NOMO-1 treated with DMSO at 0.1 percent for 48 hours (cell line): ENCODE measurements around the gene JPT1.
"Not testable (repeated sequence)": the region's sequence is repeated elsewhere in the genome, so short reads cannot be mapped to it uniquely, and the experiment has no call there.

Experiments used
- DNase-seq: peaks from one replicate; lab custom pipeline; 2025; ENCODE audit not compliant: unreplicated experiment; lab: John Stamatoyannopoulos, UW

JPT1 gene

DNA sequence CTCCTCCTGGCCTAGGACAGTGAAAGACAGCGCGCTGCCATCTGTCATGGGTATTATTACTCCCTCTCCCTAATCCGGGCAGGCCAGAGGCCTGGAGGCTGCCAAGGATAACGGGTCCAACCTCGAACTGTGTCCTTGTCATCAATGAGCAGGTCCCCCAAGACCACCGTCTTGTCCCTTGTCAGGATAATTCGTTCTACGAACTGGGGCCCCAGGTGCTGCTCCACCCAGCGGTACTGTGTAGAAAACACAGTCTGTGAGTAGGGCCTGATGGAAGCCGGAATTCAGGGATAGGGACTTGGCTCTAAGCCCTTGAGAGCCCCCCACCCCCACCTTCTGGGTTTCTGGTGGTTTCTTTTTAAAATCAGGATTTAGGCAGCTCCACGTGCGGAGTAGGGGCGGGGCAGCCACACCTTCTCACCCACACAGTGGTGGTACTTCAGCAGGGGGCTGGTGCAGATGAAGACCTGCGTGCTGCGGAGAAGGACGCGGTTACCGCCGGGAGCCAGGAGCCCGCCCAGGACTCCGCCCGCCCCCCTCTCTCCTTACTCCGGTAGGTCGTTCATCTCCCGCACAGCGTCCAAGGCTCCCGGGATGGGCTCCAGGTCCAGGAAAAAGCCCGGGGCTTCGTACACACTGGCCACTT, 23.6 kb downstream of the JPT1 start:
- peak; percentile 49 for DNase-seq

DNA sequence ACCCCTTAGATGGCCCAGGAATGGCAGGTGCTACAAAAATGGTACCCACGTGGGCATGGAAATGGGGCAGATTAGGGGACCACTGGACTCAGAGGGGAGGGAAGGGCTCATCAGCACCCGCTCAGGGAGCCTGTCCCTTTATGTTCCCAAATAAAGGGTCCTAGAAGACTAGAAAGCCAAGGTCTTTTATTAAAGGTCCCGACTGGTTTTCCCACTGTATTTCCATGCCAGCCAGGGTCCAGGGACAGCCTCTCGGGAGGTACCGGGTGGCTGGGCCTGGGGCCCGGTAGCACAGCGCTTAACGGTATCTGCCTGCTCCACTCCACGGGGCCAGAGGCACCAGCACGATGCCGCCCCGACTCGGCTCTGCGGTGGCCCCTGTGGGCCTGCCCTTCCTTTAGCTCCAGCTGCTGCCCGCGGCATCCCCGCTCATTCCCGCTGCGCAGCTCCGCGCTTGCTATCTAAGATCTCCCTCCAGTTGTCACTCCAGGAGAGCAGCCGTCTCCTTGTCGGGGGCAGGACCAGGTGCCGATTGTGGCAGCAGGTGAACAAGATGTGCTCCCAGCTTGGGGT, 24.2 kb downstream of the JPT1 start:
- no peak for DNase-seq

DNA sequence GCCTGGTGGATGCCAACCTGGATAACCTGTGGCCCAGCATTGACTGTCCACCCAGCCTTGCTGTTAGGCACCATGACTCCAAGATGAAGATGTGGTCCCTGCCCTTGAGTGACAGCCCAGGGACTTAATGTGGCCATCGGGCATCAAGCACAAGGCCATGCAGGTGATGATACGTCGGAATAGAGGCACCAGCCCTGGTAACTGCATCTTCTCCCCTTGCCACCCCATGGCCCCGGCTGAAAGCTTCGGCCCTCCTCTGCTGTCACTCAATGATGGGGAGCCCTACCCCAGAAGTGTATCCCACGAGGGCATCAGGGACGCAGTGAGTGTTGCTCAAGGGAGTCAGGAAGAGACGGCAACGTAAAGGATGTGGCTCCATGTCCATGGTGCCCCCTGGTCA, 24.7 kb downstream of the JPT1 start:
- DNase-seq, result no peak

DNA sequence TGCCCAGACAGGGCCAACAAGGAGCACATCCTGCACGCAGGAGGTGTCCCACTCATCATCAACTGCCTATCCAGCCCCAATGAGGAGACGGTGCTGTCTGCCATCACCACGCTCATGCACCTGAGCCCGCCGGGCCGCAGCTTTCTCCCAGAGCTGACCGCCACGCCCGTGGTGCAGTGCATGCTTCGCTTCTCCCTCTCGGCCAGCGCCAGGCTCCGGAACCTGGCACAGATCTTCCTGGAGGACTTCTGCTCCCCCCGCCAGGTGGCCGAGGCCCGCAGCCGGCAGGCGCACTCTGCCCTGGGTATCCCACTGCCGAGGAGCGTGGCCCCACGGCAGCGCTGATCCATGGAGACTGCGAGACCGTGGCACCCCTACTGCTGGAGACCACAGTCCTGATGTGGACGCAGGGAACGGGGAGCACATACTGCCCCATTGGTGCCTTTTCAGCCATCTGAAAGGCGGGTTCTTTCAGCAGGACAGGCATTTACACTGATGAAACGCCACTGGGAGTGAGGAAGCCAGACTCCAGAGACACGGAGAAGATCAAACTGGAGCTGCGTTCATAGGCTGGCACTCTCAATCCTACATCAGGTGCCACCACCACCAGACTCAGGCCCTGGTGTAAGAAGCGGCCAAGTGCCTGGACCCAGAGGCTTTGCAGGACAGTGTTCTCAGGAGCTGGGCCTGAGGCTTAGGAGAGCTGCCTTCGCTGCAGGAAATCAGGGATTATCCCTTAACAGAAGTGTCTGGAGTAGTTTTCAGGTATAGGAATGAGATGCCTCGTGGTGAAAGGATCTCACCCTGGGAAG, 25.4 kb downstream of the JPT1 start:
- DNase-seq, result no peak

DNA sequence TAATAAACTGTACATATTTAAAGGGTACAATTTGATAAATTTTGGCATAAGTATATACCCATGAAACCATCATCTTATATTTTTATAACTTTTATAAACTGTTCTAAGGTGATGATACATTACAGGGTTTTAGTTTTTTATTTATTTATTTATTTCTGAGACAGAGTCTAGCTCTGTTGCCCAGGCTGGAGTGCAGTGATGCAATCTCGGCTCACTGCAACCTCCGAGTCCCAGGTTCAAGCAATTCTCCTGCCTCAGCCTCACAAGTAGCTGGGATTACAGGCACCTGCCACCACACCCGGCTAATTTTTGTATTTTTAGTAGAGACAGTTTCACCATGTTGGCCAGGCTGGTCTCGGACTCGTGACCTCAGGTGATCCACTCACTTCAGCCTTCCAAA, 26.4 kb downstream of the JPT1 start:
- DNase-seq, result not testable (repeated sequence)

DNA sequence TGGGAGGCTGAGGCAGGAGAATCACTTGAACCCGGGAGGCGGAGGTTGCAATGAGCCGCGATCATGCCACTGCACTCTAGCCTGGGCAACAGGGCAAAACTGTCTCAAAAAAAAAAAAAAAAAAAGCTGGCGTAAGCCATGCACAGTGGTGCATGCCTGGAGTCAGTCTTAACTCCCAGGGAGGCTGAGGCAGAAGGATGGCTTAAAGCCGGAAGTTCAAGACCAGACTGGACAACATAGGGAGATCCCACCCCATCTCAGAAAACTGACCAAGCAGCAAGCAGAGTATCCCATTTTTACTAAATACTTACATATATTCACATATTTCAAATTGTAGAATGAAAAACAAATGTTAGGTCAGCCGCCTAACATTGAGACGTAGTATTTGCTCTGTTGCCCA, 27.4 kb downstream of the JPT1 start:
- no peak for DNase-seq

DNA sequence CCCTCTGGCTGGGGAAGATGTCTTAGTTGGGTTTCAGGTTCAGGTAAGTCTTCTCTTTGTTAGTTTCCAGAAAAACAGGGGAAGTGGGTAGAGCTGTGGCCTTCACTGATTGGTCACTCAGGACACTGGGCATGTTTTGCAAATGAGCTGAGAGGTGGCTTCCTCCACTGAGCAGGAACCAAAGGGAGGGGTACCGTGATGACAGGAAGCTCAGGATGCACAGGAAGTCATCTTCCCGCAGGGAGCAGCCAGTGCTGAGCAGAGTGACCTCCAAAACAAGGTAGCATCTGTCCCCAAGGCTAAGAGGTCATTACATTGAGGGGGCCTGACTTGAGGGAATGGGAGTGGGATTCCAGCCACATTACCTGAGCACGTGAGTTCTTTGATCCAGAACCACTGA, 28.3 kb downstream of the JPT1 start:
- no peak for DNase-seq

DNA sequence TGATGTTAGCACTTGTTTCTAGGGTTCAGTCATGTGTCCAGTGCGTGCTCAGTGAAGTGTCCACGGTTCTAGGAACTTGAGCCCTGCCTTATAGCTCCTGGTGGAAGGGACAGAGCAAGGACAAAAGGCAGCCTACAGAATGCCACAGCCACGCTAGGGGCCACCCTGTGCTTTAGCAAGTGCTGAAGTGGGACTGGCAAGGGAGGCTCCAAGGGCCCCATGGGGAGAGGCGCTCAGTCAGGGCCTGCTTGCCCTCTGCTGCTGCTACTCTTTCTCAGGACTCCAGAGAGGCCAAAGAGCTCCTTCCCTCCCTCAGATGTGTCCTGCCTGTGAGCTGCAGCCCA, 29.5 kb downstream of the JPT1 start:
- no peak for DNase-seq

DNA sequence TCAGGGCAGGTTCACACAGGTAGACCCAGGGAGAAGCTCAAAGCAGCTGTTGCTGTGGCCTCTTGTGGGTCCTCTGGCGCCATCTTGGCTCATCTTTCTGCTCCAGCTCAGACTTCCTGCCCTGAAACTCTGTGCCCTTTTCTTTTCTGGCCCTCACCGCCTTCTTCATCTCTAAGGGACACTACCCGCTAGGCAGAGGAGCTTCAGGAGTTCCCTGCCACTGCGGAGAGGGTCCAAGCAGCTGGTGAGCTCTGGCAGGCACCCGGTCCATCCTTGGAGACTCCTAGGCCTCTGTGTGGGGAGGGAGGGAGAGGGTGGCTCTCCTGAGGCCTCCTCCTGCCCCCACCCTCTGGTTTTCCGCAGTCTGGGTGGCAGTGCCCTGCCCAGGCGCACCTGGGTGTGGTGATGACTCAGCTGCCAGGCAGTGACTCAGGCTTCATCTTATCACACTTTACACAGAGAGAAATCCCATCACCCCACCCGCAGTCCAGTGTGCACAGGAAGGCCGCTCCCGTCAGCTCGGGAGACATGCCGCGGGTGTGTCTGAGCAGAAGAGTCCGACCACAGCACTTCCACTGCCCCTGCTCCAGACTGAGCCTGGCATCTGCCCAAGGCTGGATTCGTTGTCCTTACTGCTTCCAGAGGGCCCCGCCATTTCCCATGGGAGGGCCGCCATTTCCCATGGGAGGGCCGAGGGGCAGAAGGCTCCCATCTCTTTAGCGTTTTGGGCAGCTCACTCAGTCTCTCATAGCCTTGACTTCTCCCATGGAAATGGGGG, 30.1 kb downstream of the JPT1 start:
- no peak for DNase-seq

DNA sequence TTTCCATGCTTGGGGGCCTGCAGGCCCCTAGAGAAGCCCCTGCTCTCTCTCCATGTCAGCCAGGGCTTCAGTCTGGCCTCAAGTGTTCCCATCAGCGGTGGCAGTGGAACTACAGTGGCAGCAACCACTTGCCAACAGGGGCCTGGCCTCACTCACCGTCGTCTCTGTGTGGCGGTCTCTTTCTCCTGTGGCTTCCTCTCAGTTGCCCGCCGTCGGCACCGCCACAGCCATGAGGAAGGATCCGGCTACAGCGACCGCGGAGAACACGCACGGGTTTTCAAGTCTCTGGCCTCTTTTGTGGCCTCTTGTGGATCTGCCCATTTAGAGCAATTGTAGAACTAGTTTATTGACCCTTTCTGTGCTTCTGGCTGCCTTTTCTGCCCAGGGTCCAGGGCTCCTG, 36.0 kb downstream of the JPT1 start:
- DNase-seq, result no peak

DNA sequence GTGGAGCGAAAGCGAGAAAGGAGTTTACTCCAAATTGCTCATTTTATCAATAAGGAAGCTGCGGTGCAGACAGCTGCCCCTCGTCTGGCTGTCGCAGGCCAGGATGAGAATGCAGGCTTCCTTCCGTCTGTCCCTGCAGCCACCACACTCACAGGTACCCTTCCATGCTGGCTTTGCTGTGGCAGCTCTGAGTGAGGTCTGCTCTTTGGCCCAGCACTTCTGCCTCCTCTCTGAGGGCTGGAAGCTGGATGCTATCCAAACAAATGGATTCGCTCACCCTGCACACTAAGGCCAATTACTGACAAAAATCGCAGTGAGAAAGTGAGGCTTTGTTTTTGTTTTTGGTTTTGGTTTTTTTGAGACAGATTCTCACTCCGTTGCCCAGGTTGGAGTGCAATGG, 37.6 kb downstream of the JPT1 start:
- DNase-seq, result no peak

DNA sequence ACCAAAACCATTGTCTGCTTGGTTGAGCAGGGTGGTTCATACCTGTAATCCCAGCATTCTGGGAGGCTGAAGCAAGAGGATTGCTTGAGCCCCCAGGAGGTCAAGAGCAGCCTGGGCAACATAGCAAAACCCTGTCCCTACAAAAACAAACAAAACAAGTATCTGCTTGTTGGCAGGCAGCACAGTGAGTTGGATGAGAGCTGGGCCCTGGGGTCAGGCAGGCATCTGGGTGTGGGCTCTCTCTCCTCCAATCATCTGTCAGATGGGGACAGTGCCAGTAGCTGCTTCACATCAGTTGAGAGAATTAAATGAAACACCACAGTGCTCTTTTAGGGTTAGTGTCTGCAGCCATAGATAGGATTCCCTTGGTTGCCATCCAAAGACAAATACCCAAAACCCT, 38.8 kb downstream of the JPT1 start:
- no peak for DNase-seq

DNA sequence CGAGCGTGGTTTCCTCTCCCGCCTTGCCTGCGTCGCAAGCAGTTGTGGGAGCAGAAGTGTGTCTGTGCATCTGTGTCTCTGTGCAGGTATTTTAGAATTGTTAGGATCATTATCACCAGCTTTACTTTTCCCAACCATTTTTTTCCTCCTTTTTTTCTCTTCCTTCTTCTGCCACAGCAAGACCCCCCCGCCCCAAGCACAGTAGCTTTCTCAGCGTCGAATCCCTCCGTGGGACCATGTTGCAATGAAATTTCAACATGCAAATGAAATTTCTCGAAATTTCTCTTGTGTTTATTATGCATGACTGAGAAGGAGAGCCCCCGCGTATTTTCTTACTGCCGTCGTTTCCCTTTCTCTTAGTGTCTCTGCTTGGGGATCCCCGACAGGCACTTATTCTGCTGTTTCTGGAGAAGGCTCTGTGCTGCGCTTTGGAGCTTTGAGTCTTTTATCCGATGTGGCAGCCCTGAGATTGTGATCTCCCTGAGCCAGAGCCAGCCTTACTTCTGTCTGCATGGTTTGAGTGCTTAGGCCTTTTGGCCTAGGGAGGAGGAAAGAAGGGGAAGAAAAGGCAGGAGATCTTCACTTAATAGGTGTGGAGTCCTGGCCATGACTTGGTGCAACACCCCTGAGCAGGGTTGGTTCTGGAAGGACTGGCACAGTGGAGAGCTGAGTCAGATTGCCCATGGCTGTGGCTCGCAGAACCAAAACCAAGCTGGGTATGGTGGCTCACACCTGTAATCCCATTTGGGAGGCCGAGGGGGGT, 39.6 kb downstream of the JPT1 start:
- no peak for DNase-seq

DNA sequence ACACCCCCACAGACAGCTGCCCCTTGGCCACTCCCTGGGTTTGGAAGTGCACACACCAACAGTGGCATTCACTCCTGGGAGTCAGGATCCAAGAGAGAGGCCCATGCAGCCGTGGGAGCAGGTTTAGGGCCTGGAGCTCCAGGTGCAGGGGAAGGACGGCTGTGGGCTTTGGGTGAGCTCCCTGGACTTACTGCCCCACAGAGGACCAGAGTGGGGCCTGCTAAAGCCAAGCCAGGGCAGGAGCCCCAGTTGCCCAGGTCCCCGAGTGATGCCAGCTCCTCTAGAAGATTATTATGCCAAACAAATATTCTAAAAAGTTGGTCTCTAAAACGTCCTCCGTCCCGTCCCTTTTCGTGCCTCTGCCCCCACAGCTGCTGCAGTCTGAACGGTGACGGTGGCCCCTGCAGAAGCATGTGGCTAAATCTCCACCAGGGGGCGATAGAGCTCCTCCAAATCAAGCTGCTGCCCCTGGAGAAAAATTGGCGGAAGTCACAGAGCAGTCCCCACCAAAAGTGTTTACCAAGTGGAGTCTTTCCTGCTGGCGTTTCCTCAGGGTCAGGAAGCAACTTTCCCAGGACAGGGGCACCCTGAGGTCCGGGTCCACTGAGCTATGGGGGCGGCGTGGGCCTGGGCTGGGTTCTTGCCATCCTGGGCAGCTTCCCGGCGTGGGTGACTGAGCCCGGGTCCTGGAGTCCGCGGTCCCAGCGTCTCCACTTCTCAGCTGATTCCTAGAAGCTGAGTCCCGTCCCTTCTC, 40.3 kb downstream of the JPT1 start:
- DNase-seq, result peak; percentile 89

DNA sequence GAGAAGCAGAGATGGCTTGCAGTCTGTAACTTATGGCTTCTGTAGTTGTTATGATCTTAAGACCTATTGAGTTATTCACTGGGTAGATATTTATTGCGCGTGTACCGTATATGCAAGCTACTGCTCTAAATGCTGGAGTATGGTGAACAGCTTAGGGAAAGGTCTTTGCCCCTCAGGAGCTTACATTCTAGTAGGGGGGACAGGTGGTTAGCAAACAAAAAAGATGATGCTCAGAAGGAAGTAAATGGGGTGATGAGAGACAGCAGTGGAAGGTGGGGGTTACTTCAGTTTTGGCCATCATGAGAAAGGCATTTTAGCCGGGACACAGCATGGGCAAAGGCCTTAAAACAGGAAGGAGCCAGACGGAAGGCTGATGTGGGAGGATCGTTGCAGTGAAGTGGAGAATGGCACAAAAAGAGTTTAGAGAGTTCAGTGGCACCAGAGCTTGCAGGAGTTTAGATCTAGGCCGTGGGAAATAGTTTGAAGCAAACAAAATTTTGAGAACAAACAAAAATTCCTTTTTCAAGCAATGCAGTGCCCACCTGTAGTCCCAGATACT, 42.5 kb downstream of the JPT1 start:
- DNase-seq, result no peak

DNA sequence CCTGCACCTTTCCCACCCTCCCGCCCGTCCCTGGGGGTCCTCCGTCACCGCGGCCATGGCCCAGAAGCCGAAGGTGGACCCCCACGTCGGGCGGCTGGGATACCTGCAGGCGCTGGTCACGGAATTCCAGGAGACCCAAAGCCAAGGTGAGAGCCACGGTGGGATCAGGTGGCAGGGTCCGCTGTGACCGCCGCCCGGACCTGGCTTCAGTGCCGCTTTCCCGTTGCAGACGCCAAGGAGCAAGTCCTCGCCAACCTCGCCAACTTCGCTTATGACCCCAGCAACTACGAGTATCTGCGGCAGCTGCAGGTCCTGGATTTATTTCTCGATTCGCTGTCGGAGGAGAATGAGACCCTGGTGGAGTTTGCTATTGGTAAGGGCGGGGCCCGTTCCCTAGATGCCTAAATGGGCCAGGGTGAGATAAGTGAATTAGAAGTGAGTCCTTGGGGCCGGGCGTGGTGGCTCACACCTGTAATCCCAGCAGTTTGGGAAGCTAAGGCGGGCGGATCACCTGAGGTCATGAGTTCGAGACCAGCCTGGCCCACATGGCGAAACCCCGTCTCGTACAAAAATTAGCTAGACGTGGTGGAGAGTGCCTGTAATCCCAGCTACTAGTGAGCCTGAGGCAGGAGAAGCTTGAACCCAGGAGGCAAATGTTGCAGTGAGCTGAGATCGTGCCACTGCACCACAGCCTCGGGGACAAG, 43.9 kb downstream of the JPT1 start:
- DNase-seq, result peak; percentile 28

DNA sequence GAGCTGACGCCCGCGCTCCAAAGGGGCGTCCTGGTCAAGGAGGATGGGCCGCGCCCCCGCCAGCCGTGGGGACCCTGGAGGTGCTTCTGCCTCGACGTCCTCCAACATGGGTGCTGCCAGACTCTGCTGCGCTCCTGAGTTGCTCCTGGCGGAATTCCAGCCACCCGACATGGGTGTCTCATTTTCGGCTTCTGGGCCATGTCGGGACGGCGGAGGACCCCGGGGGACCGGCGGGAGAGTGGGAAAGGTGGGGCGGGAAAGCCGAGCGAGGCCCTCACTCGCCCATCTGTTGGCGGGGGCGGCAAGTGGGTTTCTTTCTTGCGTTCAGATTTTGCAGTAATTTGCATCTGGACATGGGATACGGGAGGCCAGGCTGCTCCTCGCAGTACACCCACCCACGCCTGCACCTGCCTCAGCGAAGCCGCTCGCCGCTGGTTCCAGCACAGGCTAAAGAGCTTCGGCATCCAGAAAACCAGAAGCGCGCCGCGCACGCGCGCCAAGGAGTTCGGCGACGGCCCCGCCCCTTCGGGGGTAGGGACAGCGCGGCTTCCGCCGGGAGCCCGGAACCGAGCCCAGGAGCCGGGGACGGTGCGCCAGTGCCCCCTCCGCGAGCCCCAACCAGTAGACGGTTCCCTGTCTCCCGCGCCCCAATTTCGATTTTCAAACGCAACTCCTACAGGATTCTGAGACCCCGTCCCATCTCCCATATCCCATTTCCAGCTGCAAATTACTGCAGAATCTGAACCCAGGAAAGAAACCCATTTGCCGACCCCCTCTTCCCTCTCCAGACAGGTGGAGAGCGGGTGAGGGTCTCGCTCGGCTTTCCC, 44.7 kb downstream of the JPT1 start, which contains the start of gene ARMC7:
Gene ARMC7 (plus strand): TSS at position 563 of the 827 bp plus-strand sequence. CDS start 320 bp downstream, outside the sequence.
- DNase-seq, result peak; percentile 80

DNA sequence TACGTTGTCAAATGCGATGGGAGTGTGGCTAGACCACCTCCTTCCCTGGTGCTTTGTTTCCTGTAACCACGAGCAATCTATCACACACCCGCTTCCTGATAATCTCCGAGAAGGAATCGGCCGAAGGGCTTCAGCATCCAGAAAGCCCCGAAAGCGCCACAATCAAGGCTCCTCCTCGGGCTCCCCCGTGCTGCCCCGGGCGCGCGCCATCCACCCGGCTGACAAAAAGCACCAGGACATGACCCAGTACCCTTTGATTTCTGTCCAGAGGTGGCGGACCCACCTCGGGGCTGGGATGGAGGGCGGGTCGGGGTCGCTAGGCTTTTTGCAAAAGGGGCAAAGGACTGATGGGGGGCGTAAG, 45.3 kb downstream of the JPT1 start:
- DNase-seq, result no peak
